ENCODE data around the gene ITSN2.

ITSN2 gene

GRCh38 chr2:24189551-24189950, 170.8 kb downstream of the ITSN2 start:
- DNase-seq, result no peak

- no peak for DNase-seq
These were observed 176.8 kb downstream of the ITSN2 start for GRCh38 chr2:24183366-24184069.

GRCh38 chr2:24182507-24182906, 177.8 kb downstream of the ITSN2 start:
- no peak for DNase-seq

GRCh38 chr2:24181849-24182248, 178.5 kb downstream of the ITSN2 start:
- DNase-seq, result no peak

- no peak for DNase-seq
These were observed 180.7 kb downstream of the ITSN2 start for GRCh38 chr2:24179683-24180082.

GRCh38 chr2:24176326-24176725, 184.0 kb downstream of the ITSN2 start:
- DNase-seq, result no peak

- DNase-seq, result no peak
These were observed 184.6 kb downstream of the ITSN2 start for GRCh38 chr2:24175631-24176187.

GRCh38 chr2:24174851-24175277, 185.5 kb downstream of the ITSN2 start, which contains the start of gene FAM228A:
TSS of gene FAM228A (plus strand) at chr2:24175053. CDS start at chr2:24175481, 428 bp downstream.
- DNase-seq, result no peak

- DNase-seq, result no peak
These were observed 191.3 kb downstream of the ITSN2 start for GRCh38 chr2:24169023-24169422.

- DNase-seq, result no peak
These were observed 195.8 kb downstream of the ITSN2 start for GRCh38 chr2:24164416-24164973.

- no peak for DNase-seq
These were observed 196.7 kb downstream of the ITSN2 start for GRCh38 chr2:24163601-24164000.

GRCh38 chr2:24163186-24163585, 197.2 kb downstream of the ITSN2 start:
- no peak for DNase-seq

GRCh38 chr2:24162494-24162893, 197.8 kb downstream of the ITSN2 start:
- no peak for DNase-seq

- no peak for DNase-seq
These were observed 199.6 kb downstream of the ITSN2 start for GRCh38 chr2:24160761-24161160.

GRCh38 chr2:24159708-24160107, 200.6 kb downstream of the ITSN2 start:
- DNase-seq, result no peak

GRCh38 chr2:24158131-24158530, 202.2 kb downstream of the ITSN2 start:
- DNase-seq, result no peak

GRCh38 chr2:24153478-24153877, 206.9 kb downstream of the ITSN2 start:
- peak in 2 of 58 donors; percentile 4 to 6 for DNase-seq

All from anterior cingulate cortex (tissue), 58 donors.